Rectal smooth muscle tissue (tissue), 1 donor: Measurements from ENCODE around the gene KDM1B.

ENCODE experiments used
- H3K27ac ChIP-seq: one replicate; pipeline ENCODE4 v1.7.0; 2013; ENCODE audit warnings: low read depth, low read length, inconsistent platforms
- H3K27me3 ChIP-seq: one replicate; pipeline ENCODE4 v1.7.0; 2013; ENCODE audit warnings: low read length; ENCODE audit not compliant: control insufficient read depth, insufficient read depth
- H3K36me3 ChIP-seq: one replicate; pipeline ENCODE4 v1.7.0; 2013; ENCODE audit warnings: low read length; ENCODE audit not compliant: control insufficient read depth, insufficient read depth
- H3K4me1 ChIP-seq: one replicate; pipeline ENCODE4 v1.7.0; 2013; ENCODE audit warnings: low read length; ENCODE audit not compliant: control insufficient read depth, insufficient read depth
- H3K4me3 ChIP-seq: one replicate; pipeline ENCODE4 v1.7.0; 2013; ENCODE audit warnings: low read length
- H3K9ac ChIP-seq: one replicate; pipeline ENCODE4 v1.7.0; 2013; ENCODE audit warnings: low read length

Gene KDM1B, protein sequence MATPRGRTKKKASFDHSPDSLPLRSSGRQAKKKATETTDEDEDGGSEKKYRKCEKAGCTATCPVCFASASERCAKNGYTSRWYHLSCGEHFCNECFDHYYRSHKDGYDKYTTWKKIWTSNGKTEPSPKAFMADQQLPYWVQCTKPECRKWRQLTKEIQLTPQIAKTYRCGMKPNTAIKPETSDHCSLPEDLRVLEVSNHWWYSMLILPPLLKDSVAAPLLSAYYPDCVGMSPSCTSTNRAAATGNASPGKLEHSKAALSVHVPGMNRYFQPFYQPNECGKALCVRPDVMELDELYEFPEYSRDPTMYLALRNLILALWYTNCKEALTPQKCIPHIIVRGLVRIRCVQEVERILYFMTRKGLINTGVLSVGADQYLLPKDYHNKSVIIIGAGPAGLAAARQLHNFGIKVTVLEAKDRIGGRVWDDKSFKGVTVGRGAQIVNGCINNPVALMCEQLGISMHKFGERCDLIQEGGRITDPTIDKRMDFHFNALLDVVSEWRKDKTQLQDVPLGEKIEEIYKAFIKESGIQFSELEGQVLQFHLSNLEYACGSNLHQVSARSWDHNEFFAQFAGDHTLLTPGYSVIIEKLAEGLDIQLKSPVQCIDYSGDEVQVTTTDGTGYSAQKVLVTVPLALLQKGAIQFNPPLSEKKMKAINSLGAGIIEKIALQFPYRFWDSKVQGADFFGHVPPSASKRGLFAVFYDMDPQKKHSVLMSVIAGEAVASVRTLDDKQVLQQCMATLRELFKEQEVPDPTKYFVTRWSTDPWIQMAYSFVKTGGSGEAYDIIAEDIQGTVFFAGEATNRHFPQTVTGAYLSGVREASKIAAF

DNA sequence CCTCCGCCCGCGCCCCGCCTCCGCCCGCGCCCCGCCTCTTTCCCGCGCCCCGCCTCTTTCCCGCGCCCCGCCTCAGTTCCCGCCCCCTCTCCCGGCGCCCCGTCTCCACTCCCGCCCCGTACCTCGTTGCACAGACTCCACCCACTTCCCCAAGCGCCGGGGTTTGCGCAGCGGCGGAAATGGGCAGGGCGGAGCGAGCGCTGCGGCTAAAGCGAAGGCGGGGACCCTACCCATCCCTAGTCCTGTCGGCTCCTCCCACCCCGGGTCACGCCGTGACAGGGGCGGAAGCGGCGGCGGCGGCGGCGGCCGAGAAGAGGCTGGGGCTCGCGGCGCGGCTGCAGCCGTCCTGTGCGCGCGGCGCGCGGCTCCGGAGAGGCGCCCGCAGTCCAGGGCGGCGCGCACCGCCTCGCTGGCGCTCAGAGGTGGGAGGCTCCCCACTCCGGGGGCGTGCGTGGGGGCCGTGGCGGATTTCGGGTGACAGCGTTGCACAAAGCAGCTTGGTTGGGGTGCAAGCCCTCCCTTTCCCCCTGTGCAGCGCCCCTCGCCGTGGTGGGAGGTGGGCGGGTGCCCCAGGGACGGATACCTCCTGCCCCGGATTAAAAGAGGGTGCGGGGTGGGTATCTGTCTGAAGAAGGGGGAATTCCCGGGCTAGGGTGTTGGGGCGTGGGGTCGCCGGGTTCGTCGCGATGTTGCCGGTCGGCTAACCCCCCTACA, at the start of gene KDM1B:
KDM1B (plus strand) TSS at position 273 of the 714 bp plus-strand sequence. CDS start 4,474 bp downstream, outside the sequence.
- Histone ChIP-seq H3K36me3 (no peaks in the 10 kb centered on the region), H3K4me1 (no peaks in the 10 kb centered on the region), H3K4me3 (peak within 1 kb of the TSS; percentile 99), H3K27ac (peak within 1 kb of the TSS; percentile 78), H3K9ac (peak within 1 kb of the TSS; percentile 95), H3K27me3 (no peaks in the 10 kb centered on the region)

DNA sequence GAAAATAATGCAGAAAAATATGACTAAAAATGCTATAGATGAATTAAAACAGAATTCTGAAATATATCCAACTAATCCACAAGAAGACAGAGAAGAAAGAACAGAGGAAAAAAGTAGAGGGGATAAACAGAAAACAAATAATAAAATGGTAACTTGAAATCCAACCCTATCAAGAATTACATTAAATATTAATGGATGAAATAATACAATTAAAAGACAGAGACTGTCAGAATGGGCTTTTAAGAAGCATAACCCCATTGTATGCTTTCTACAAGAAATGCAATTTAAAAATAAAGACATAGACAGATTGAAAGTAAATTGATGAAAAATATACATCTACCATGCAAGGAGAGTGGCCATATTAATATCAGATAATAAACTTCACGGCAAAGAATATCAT, 48.2 kb upstream of the KDM1B start:
- Histone ChIP-seq H3K36me3 (no peaks in the 10 kb centered on the region), H3K4me3 (no peak overlapping the region), H3K27me3 (no peaks in the 10 kb centered on the region), H3K27ac (no peak overlapping the region), H3K9ac (no peak overlapping the region), H3K4me1 (no peaks in the 10 kb centered on the region)

DNA sequence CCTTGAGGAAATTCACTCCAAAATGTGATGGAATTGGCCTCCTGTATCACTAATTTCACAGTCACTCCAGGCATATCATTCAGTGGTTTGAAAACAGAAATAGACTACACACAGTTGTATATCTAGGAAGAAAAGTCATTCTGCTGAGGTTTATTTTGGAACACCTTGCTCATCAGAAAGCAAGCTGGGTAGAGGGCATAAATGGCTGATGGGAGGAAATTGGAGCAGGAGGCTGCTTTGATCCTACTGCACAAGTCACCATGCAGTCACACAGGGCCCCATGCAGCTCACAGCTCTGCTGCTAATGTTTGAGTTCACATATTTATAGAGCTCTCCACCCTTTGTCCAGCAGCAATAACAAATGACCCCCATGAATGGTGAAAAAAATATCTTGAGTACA, 45.1 kb upstream of the KDM1B start:
- H3K4me1 ChIP-seq = no peaks in the 10 kb centered on the region
- H3K36me3 ChIP-seq = no peaks in the 10 kb centered on the region
- H3K4me3 ChIP-seq = no peak overlapping the region
- H3K27me3 ChIP-seq = no peaks in the 10 kb centered on the region
- H3K27ac ChIP-seq = no peak overlapping the region
- no peak overlapping the region for H3K9ac ChIP-seq

DNA sequence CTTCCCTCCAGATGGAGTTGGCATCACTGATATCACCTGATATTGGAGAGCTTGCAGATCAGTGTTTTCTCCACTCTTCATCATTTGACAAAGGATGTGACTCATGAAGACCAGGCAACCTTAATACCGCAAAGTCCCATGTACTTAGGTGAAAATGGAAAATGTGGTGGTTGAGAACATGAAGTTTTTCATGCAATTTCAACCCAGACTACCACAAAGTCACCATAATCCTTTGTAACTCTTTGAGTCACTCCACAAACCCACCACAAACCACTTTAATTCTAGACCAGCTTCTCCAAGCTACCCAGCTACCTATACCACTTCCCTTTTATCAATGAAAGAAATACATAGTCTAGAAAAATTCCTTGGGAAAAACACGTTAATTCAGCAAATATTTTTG, 39.9 kb upstream of the KDM1B start:
- H3K9ac ChIP-seq = no peak overlapping the region
- no peaks in the 10 kb centered on the region for H3K4me1 ChIP-seq
- no peaks in the 10 kb centered on the region for H3K27me3 ChIP-seq
- no peak overlapping the region for H3K27ac ChIP-seq
- H3K4me3 ChIP-seq = no peak overlapping the region
- H3K36me3 ChIP-seq = no peaks in the 10 kb centered on the region

DNA sequence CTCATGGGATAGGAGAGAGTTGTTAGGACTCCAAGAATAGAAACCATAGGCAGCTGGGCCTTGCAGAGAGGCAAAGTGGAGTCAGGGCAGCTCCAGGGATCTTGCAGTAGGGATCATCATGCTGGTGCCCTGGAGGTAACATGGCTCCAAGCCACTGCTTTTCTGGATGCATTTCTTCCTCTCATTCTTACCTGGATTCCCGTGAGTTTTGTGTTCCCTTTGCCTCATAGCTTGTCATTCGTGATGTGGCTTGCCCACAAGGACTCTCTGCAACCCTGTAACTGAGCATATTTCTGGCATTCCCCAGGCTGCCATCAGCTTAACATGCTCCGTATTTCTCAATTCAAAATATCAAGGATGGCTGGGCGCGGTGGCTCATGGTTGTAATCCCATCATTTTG, 38.1 kb upstream of the KDM1B start:
- Histone ChIP-seq H3K27me3 (no peaks in the 10 kb centered on the region), H3K36me3 (no peaks in the 10 kb centered on the region), H3K4me3 (no peak overlapping the region), H3K27ac (no peak overlapping the region), H3K4me1 (no peaks in the 10 kb centered on the region), H3K9ac (no peak overlapping the region)

DNA sequence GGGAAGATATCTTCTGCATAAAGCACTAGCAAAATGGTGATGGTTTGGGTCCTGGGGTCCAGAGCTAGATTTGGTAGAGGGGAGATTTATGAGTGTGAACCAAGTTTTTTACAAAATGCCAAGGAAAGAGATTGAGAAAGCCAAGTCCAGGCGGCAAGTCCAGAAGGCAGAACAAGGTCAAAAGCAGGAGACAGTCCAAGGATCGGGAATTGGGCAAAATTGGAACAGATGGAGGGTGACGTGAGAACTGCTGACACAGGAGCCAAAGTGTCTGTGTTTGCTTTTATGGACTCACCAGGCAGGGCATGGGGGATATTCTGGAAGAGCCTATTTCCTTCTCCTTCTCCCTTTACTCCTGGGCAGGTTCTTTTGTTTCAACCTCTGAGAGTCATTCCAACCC, 36.9 kb upstream of the KDM1B start:
- Histone ChIP-seq H3K27ac (no peak overlapping the region), H3K4me3 (no peak overlapping the region), H3K4me1 (no peaks in the 10 kb centered on the region), H3K36me3 (no peaks in the 10 kb centered on the region), H3K9ac (no peak overlapping the region), H3K27me3 (no peaks in the 10 kb centered on the region)

DNA sequence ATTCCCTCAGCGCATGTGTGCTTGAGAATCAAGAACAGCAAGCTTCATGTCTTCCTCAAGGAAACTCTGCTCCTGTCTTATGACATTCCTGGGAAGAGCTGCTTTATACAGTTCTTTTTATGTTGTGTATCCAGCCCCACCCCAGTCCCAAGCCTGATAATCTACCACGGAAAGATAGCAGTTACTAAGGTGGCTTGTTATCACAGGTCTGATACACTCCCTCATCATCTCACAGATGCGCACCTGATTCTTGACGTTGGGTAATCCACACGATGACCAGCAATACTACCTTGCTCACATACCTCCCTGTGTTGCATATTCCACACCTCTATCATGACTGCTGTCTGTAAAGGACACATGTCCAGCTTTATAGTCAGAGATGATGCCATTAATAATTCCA, 36.0 kb upstream of the KDM1B start:
- Histone ChIP-seq H3K4me1 (no peaks in the 10 kb centered on the region), H3K4me3 (no peak overlapping the region), H3K27ac (no peak overlapping the region), H3K36me3 (no peaks in the 10 kb centered on the region), H3K27me3 (no peaks in the 10 kb centered on the region), H3K9ac (no peak overlapping the region)

DNA sequence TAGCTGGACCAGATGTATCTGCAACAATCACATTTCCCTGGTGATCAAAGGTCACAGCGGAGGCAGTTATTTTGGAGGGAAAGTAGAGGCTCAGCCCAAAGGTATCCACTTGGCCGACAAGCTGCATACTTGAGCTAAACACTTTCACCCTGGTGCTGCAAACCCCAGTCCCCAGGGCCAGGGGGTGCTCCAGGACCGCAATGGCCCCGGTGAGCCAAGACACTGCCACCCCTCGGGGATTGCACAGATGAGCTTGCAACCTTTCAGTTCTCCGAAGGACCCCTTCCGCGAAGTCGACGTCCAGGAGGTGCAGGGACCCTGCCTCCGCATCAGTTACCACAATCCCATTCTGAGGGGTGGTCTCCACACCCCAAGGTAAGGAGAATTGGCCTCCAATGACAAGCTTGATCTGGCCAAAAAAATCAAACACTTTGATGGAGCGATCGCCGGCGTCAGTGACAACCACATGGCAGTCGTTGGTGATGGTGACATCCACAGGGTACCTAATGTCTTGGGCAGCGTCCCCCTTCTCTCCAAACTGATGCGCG, 33.6 kb upstream of the KDM1B start:
- Histone ChIP-seq H3K27ac (no peak overlapping the region), H3K27me3 (no peaks in the 10 kb centered on the region), H3K4me1 (no peaks in the 10 kb centered on the region), H3K9ac (no peak overlapping the region), H3K4me3 (no peak overlapping the region), H3K36me3 (no peaks in the 10 kb centered on the region)

DNA sequence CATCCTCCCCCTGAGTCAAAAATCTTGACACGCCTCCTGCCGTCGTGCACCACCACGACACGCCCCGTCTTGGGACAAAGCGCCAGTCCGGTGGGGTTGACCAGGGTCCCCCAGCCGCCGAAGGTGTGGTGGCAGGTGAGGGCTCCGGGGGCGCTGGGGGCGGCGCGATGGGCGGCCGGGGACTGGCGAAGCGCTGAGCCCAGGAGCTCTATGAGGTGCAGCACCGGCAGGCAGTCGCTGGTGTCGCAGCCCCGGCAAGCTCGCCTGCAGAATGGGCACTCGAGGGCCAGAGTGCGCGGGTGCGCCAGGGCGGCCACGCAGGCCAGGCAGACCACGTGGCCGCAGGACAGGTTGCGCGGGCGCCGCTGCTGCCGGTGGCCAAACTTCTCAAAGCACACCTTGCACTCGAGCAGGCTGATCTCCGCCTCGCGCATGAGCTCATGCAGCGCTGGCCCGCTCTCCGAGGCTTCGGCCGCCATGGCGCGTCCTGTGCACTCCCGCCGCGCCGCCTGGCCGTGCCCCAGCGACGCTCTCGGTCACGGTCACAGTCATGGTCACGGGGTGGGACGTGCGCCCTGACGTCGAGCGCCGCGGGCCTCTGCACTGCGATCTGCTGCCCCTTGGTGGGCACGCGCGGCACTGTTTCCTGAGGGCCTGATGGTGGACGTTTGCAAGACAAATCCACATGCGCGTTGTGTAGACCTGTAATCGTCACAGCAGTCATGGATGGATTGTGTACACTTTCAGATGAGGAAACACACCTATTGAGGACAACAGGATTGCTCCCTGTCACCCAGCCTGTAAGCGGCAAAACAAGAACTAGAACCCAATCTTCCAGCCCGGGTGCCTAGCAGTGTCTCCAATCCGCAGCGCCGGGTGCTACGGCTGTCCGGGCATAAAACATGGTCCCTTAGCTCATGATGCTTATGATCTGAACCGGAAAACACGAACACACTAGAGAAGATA, 32.8 kb upstream of the KDM1B start, which contains the start of gene NHLRC1:
NHLRC1 (minus strand) TSS at position 550 of the 966 bp plus-strand sequence; CDS start at position 479, 71 bp downstream.
- no peaks in the 10 kb centered on the region for H3K4me1 ChIP-seq
- no peaks in the 10 kb centered on the region for H3K36me3 ChIP-seq
- peak within 1 kb of the TSS; percentile 29 for H3K9ac ChIP-seq
- no peaks in the 10 kb centered on the region for H3K27me3 ChIP-seq
- no peak within 1 kb of the TSS for H3K27ac ChIP-seq
- H3K4me3 ChIP-seq = peak within 1 kb of the TSS; percentile 74

DNA sequence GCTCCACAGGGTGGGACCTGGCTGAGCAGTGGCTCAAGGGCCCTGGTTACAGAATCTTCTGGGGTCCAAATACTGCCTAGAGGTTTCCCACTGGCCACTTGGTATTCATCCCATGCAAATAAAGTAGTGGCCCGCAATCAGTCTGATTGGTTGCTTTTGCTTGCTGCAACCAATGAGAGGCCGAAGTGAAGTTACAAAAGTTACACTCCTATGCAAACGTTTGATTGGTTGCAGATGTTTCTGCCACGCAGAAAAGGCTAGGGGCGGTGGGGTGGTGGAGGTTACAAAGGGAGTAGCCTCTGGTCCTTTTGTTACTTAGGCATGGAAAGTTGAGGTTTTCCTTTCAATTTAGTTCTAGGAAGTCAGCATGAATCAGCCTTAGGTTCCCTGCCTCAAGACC, 29.1 kb upstream of the KDM1B start:
- H3K27ac ChIP-seq = no peak overlapping the region
- no peaks in the 10 kb centered on the region for H3K27me3 ChIP-seq
- H3K9ac ChIP-seq = no peak overlapping the region
- H3K4me3 ChIP-seq = no peak overlapping the region
- no peaks in the 10 kb centered on the region for H3K4me1 ChIP-seq
- H3K36me3 ChIP-seq = peaks cover 2% of the 10 kb centered on the region

DNA sequence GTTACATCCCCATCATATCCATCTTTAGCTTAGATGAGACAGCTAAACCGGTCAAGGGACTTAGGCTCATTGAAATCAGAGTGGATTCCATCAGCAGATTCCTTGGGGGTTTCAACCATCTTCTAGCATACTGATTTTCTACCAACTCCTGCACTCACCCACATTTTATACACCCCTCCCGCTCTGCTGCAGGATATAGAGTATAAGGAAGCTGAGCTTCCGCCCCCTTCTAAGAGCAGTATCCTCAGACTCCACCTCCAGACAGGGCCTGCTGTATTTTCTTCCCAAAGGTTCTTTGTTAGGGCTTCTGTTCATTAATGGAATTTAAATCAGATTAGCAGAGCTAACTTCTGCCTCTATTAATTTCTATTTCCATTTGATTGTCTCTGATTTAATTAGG, 22.9 kb upstream of the KDM1B start:
- no peaks in the 10 kb centered on the region for H3K27me3 ChIP-seq
- H3K4me1 ChIP-seq = no peaks in the 10 kb centered on the region
- no peak overlapping the region for H3K9ac ChIP-seq
- H3K4me3 ChIP-seq = no peak overlapping the region
- peaks cover 2% of the 10 kb centered on the region for H3K36me3 ChIP-seq
- no peak overlapping the region for H3K27ac ChIP-seq
